Measurements from ENCODE around the gene COL27A1.

The COL27A1 gene

DNA sequence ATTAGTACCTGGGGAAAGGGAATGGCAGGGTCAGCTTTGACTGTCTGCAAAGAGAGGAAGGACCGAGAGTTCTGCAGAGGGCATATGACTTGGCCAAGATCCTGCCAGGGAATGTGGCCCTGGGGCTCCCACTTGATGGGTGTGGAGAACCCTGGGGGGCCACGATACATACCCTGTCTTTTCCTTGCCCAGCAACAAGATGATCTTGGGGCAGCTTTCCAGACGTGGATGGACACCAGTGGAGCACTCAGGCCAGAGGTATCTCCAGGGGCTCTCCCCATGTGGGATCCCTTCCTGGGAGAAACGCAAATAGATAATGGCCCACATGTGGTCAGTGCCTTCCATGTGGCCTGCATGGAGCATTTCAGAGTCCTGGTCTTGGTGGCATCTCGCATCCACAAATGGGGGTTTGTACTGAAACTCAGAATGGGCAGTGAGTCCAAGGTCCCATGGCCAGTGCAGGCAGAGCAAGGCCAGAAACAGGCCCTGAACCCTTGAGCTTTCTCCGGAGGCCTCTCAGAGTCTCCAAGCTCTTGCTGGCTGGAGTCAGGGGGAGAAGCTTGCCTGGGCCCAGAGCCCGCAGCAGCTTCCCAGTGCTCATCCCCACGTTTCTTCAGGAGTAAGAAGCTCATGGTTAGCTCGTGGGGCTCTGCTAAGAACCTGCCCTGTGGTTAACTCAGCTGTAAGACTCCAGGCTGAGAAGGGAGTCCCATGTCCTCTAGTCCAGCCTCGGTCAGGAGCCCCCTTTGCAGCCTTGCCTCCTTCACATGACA is 149.3 kb downstream of the COL27A1 start:
- H3K36me3 ChIP-seq (ENCODE audit: control insufficient read depth, insufficient read depth, low read length): no peaks in the 10 kb centered on the region
- no peak overlapping the region for H4K8ac ChIP-seq (ENCODE audit: low read depth, low read length)
- no peak overlapping the region for H4K5ac ChIP-seq (ENCODE audit: low read length)
- H2BK120ac ChIP-seq (ENCODE audit: low read depth, low read length): no peak overlapping the region
- no peak overlapping the region for H3K23ac ChIP-seq (ENCODE audit: low read length)
- H3K9ac ChIP-seq (ENCODE audit: low read length): no peak overlapping the region
- no peak overlapping the region for H2BK5ac ChIP-seq (ENCODE audit: low read length)
- H3K4ac ChIP-seq (ENCODE audit: low read depth, low read length): no peak overlapping the region
- H3K79me1 ChIP-seq (ENCODE audit: low read length): no peaks in the 10 kb centered on the region
- no peaks in the 10 kb centered on the region for H3K4me1 ChIP-seq (ENCODE audit: control insufficient read depth, low read depth, low read length)
- no peak overlapping the region for H3K4me2 ChIP-seq (ENCODE audit: low read length)
- H3K56ac ChIP-seq (ENCODE audit: low read length): no peak overlapping the region
- no peaks in the 10 kb centered on the region for H3K27me3 ChIP-seq (ENCODE audit: insufficient read depth, low read length, poor library complexity)
- no peak overlapping the region for H3K27ac ChIP-seq (ENCODE audit: low read depth, low read length)
- DNase-seq: no peak
- no CpG with 5 or more reads among the region's 10 CpGs for WGBS (ENCODE audit: extremely low coverage, insufficient coverage, low lambda C conversion rate)
- H2BK15ac ChIP-seq (replicated peaks; ENCODE audit: low read depth): no peak overlapping the region
- H2AK5ac ChIP-seq (ENCODE audit: low read length): no peak overlapping the region
- H3K79me2 ChIP-seq (ENCODE audit: control insufficient read depth, insufficient read depth, low read length): no peaks in the 10 kb centered on the region
- no peak overlapping the region for H3K18ac ChIP-seq (ENCODE audit: low read length)
- H3K4me3 ChIP-seq (ENCODE audit: low read length): no peak overlapping the region

- Histone ChIP-seq H2BK120ac (ENCODE audit: low read depth, low read length) (no peak overlapping the region), H3K36me3 (ENCODE audit: control insufficient read depth, insufficient read depth, low read length) (no peaks in the 10 kb centered on the region), H3K4ac (ENCODE audit: low read depth, low read length) (no peak overlapping the region), H3K18ac (ENCODE audit: low read length) (no peak overlapping the region), H3K56ac (ENCODE audit: low read length) (no peak overlapping the region), H3K4me1 (ENCODE audit: control insufficient read depth, low read depth, low read length) (no peaks in the 10 kb centered on the region), H3K4me2 (ENCODE audit: low read length) (no peak overlapping the region), H2BK5ac (ENCODE audit: low read length) (no peak overlapping the region), H4K8ac (ENCODE audit: low read depth, low read length) (no peak overlapping the region), H3K79me1 (ENCODE audit: low read length) (no peaks in the 10 kb centered on the region), H2AK5ac (ENCODE audit: low read length) (no peak overlapping the region), H3K79me2 (ENCODE audit: control insufficient read depth, insufficient read depth, low read length) (no peaks in the 10 kb centered on the region), H4K5ac (ENCODE audit: low read length) (no peak overlapping the region), H3K9ac (ENCODE audit: low read length) (no peak overlapping the region), H3K27me3 (ENCODE audit: insufficient read depth, low read length, poor library complexity) (no peaks in the 10 kb centered on the region), H3K4me3 (ENCODE audit: low read length) (no peak overlapping the region), H2BK15ac (replicated peaks; ENCODE audit: low read depth) (no peak overlapping the region), H3K23ac (ENCODE audit: low read length) (no peak overlapping the region), H3K27ac (ENCODE audit: low read depth, low read length) (no peak overlapping the region)
- DNase-seq: no peak
- WGBS (ENCODE audit: extremely low coverage, insufficient coverage, low lambda C conversion rate): no CpG with 5 or more reads among the region's 6 CpGs
Observed at GRCh38 chr9:114307899-114308267, 152.5 kb downstream of the COL27A1 start.

- Histone ChIP-seq H2BK15ac (replicated peaks; ENCODE audit: low read depth) (no peak overlapping the region), H3K4ac (ENCODE audit: low read depth, low read length) (no peak overlapping the region), H3K27ac (ENCODE audit: low read depth, low read length) (no peak overlapping the region), H3K4me1 (ENCODE audit: control insufficient read depth, low read depth, low read length) (no peaks in the 10 kb centered on the region), H3K23ac (ENCODE audit: low read length) (no peak overlapping the region), H3K79me1 (ENCODE audit: low read length) (no peaks in the 10 kb centered on the region), H3K56ac (ENCODE audit: low read length) (no peak overlapping the region), H3K9ac (ENCODE audit: low read length) (no peak overlapping the region), H3K27me3 (ENCODE audit: insufficient read depth, low read length, poor library complexity) (no peaks in the 10 kb centered on the region), H4K8ac (ENCODE audit: low read depth, low read length) (no peak overlapping the region), H2AK5ac (ENCODE audit: low read length) (no peak overlapping the region), H3K36me3 (ENCODE audit: control insufficient read depth, insufficient read depth, low read length) (no peaks in the 10 kb centered on the region), H2BK5ac (ENCODE audit: low read length) (no peak overlapping the region), H3K79me2 (ENCODE audit: control insufficient read depth, insufficient read depth, low read length) (no peaks in the 10 kb centered on the region), H2BK120ac (ENCODE audit: low read depth, low read length) (no peak overlapping the region), H4K5ac (ENCODE audit: low read length) (no peak overlapping the region), H3K4me2 (ENCODE audit: low read length) (no peak overlapping the region), H3K4me3 (ENCODE audit: low read length) (no peak overlapping the region), H3K18ac (ENCODE audit: low read length) (no peak overlapping the region)
- WGBS (ENCODE audit: extremely low coverage, insufficient coverage, low lambda C conversion rate): no CpG with 5 or more reads among the region's 13 CpGs
- DNase-seq: no peak
Observed at GRCh38 chr9:114308361-114308950, 153.1 kb downstream of the COL27A1 start.

DNA sequence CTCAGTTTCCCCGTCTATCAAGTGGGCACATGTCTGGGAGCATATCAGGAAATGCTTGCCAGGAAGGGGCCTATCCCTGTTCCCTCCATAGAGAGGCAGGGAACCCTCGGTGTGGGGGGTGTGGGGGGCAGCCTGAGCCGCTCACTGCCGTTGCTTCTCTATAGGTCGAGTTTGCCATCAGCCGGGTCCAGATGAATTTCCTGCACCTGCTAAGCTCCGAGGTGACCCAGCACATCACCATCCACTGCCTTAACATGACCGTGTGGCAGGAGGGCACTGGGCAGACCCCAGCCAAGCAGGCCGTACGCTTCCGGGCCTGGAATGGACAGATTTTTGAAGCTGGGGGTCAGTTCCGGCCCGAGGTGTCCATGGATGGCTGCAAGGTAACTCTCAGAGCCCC is 153.8 kb downstream of the COL27A1 start:
- Histone ChIP-seq H4K5ac (ENCODE audit: low read length) (no peak overlapping the region), H3K27me3 (ENCODE audit: insufficient read depth, low read length, poor library complexity) (no peaks in the 10 kb centered on the region), H4K8ac (ENCODE audit: low read depth, low read length) (no peak overlapping the region), H3K4me3 (ENCODE audit: low read length) (no peak overlapping the region), H3K36me3 (ENCODE audit: control insufficient read depth, insufficient read depth, low read length) (no peaks in the 10 kb centered on the region), H3K18ac (ENCODE audit: low read length) (no peak overlapping the region), H2BK15ac (replicated peaks; ENCODE audit: low read depth) (no peak overlapping the region), H2AK5ac (ENCODE audit: low read length) (no peak overlapping the region), H3K79me2 (ENCODE audit: control insufficient read depth, insufficient read depth, low read length) (no peaks in the 10 kb centered on the region), H3K79me1 (ENCODE audit: low read length) (no peaks in the 10 kb centered on the region), H3K23ac (ENCODE audit: low read length) (no peak overlapping the region), H3K56ac (ENCODE audit: low read length) (no peak overlapping the region), H2BK120ac (ENCODE audit: low read depth, low read length) (no peak overlapping the region), H3K4ac (ENCODE audit: low read depth, low read length) (no peak overlapping the region), H3K9ac (ENCODE audit: low read length) (no peak overlapping the region), H3K27ac (ENCODE audit: low read depth, low read length) (no peak overlapping the region), H3K4me1 (ENCODE audit: control insufficient read depth, low read depth, low read length) (no peaks in the 10 kb centered on the region), H3K4me2 (ENCODE audit: low read length) (no peak overlapping the region), H2BK5ac (ENCODE audit: low read length) (no peak overlapping the region)
- no peak for DNase-seq
- no CpG with 5 or more reads among the region's 13 CpGs for WGBS (ENCODE audit: extremely low coverage, insufficient coverage, low lambda C conversion rate)

DNA sequence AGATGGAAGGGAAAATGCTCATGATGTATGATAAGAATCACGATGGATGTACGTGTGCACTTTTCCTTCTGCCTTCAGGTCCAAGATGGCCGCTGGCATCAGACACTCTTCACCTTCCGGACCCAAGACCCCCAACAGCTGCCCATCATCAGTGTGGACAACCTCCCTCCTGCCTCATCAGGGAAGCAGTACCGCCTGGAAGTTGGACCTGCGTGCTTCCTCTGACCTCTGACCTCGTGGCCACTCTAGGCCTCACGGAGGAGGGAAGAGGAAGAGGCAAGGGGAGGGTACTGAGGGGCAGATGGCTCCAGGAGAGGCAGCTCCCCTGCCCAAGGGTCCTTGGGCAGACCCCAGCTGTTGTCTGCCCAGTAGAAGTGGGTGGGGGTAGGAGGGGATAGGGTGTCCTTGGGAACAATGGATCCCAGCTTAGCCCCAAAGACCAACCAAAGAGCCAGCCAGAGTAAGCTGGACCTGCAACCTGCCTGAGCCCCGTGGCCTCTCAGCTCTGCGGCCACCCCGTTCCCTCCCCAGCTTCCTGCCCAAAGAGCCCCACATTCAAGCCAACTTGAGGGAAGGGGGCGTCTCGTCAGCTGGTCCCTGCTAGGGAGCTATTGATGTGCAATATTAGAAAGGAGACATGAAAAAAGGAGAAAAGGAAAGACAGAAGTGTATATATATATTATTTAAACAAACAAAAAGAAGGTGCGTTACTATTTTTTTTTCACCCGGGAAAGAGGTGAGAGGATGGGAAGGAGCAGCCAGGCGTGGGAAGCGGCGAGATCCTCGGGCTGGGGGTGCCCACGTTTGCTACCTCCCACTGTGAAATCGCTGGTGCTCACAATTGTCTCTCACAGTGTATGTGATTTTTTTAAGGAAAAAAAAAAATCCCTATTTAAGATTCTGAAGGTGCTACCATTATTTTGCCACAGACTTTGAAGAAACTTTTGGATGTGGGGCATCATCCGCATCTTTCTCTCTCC is 155.4 kb downstream of the COL27A1 start:
- no peak for DNase-seq
- Histone ChIP-seq H3K4me2 (ENCODE audit: low read length) (no peak overlapping the region), H2BK120ac (ENCODE audit: low read depth, low read length) (no peak overlapping the region), H3K27me3 (ENCODE audit: insufficient read depth, low read length, poor library complexity) (no peaks in the 10 kb centered on the region), H3K79me1 (ENCODE audit: low read length) (no peaks in the 10 kb centered on the region), H3K9ac (ENCODE audit: low read length) (no peak overlapping the region), H3K27ac (ENCODE audit: low read depth, low read length) (no peak overlapping the region), H3K4me3 (ENCODE audit: low read length) (no peak overlapping the region), H2AK5ac (ENCODE audit: low read length) (no peak overlapping the region), H3K4me1 (ENCODE audit: control insufficient read depth, low read depth, low read length) (no peaks in the 10 kb centered on the region), H2BK5ac (ENCODE audit: low read length) (no peak overlapping the region), H3K36me3 (ENCODE audit: control insufficient read depth, insufficient read depth, low read length) (no peaks in the 10 kb centered on the region), H3K79me2 (ENCODE audit: control insufficient read depth, insufficient read depth, low read length) (no peaks in the 10 kb centered on the region), H3K56ac (ENCODE audit: low read length) (no peak overlapping the region), H2BK15ac (replicated peaks; ENCODE audit: low read depth) (no peak overlapping the region), H3K18ac (ENCODE audit: low read length) (no peak overlapping the region), H3K4ac (ENCODE audit: low read depth, low read length) (no peak overlapping the region), H3K23ac (ENCODE audit: low read length) (no peak overlapping the region), H4K8ac (ENCODE audit: low read depth, low read length) (no peak overlapping the region), H4K5ac (ENCODE audit: low read length) (no peak overlapping the region)
- WGBS (ENCODE audit: extremely low coverage, insufficient coverage, low lambda C conversion rate): no CpG with 5 or more reads among the region's 22 CpGs
